ENCODE measurements around the gene PRIM2.
"Not testable (repeated sequence)": the region's sequence is repeated elsewhere in the genome, so short reads cannot be mapped to it uniquely, and the experiment has no call there.

Gene PRIM2

GRCh38 chr6:57486494-57487081, 169.2 kb downstream of the PRIM2 start:
- H3K36me3 ChIP-seq (ENCODE audit: insufficient read depth); H3K79me2 ChIP-seq (ENCODE audit: insufficient read depth, low read depth); H3K4me1 ChIP-seq (ENCODE audit: low read depth, poor library complexity, severe bottlenecking); H3K27me3 ChIP-seq (ENCODE audit: insufficient read depth, low read depth); H2AFZ ChIP-seq (ENCODE audit: low read depth); H3K4me2 ChIP-seq; H4K20me1 ChIP-seq (ENCODE audit: insufficient read depth); H3K27ac ChIP-seq; H3K4me3 ChIP-seq (IDR thresholded peaks at IDR 0.05; ENCODE audit: insufficient read depth, low read depth, low read length); H3K9ac ChIP-seq: not testable (repeated sequence)

- H3K79me2 ChIP-seq (ENCODE audit: insufficient read depth, low read depth); H4K20me1 ChIP-seq (ENCODE audit: insufficient read depth); H3K36me3 ChIP-seq (ENCODE audit: insufficient read depth); H3K27me3 ChIP-seq (ENCODE audit: insufficient read depth, low read depth); H3K27ac ChIP-seq; H2AFZ ChIP-seq (ENCODE audit: low read depth); H3K4me1 ChIP-seq (ENCODE audit: low read depth, poor library complexity, severe bottlenecking); H3K9ac ChIP-seq; H3K4me2 ChIP-seq; H3K4me3 ChIP-seq (IDR thresholded peaks at IDR 0.05; ENCODE audit: insufficient read depth, low read depth, low read length): not testable (repeated sequence)
These were observed 171.1 kb downstream of the PRIM2 start for GRCh38 chr6:57488551-57488950.

GRCh38 chr6:57489887-57490286, 172.5 kb downstream of the PRIM2 start:
- H3K9ac ChIP-seq; H3K4me2 ChIP-seq; H3K4me1 ChIP-seq (ENCODE audit: low read depth, poor library complexity, severe bottlenecking); H2AFZ ChIP-seq (ENCODE audit: low read depth); H4K20me1 ChIP-seq (ENCODE audit: insufficient read depth); H3K4me3 ChIP-seq (IDR thresholded peaks at IDR 0.05; ENCODE audit: insufficient read depth, low read depth, low read length); H3K27ac ChIP-seq; H3K36me3 ChIP-seq (ENCODE audit: insufficient read depth); H3K27me3 ChIP-seq (ENCODE audit: insufficient read depth, low read depth); H3K79me2 ChIP-seq (ENCODE audit: insufficient read depth, low read depth): not testable (repeated sequence)

GRCh38 chr6:57491795-57492194, 174.4 kb downstream of the PRIM2 start:
- H3K27me3 ChIP-seq (ENCODE audit: insufficient read depth, low read depth); H2AFZ ChIP-seq (ENCODE audit: low read depth); H3K27ac ChIP-seq; H4K20me1 ChIP-seq (ENCODE audit: insufficient read depth); H3K9ac ChIP-seq; H3K79me2 ChIP-seq (ENCODE audit: insufficient read depth, low read depth); H3K4me1 ChIP-seq (ENCODE audit: low read depth, poor library complexity, severe bottlenecking); H3K4me3 ChIP-seq (IDR thresholded peaks at IDR 0.05; ENCODE audit: insufficient read depth, low read depth, low read length); H3K36me3 ChIP-seq (ENCODE audit: insufficient read depth); H3K4me2 ChIP-seq: not testable (repeated sequence)

- H3K27ac ChIP-seq = not testable (repeated sequence)
These were observed 178.8 kb downstream of the PRIM2 start for GRCh38 chr6:57496251-57496650.

GRCh38 chr6:57500368-57501021, 183.1 kb downstream of the PRIM2 start:
- H3K27me3 ChIP-seq (ENCODE audit: insufficient read depth, low read depth); H3K36me3 ChIP-seq (ENCODE audit: insufficient read depth); H3K79me2 ChIP-seq (ENCODE audit: insufficient read depth, low read depth); H3K9ac ChIP-seq; H2AFZ ChIP-seq (ENCODE audit: low read depth); H4K20me1 ChIP-seq (ENCODE audit: insufficient read depth); H3K27ac ChIP-seq; H3K4me1 ChIP-seq (ENCODE audit: low read depth, poor library complexity, severe bottlenecking); H3K4me3 ChIP-seq (IDR thresholded peaks at IDR 0.05; ENCODE audit: insufficient read depth, low read depth, low read length); H3K4me2 ChIP-seq: not testable (repeated sequence)

More at GRCh38 chr6:57496251-57496650, 178.8 kb downstream of the PRIM2 start:
- H3K4me1 ChIP-seq (ENCODE audit: low read depth, poor library complexity, severe bottlenecking); H3K4me3 ChIP-seq (IDR thresholded peaks at IDR 0.05; ENCODE audit: insufficient read depth, low read depth, low read length); H3K27me3 ChIP-seq (ENCODE audit: insufficient read depth, low read depth); H2AFZ ChIP-seq (ENCODE audit: low read depth); H4K20me1 ChIP-seq (ENCODE audit: insufficient read depth); H3K79me2 ChIP-seq (ENCODE audit: insufficient read depth, low read depth); H3K36me3 ChIP-seq (ENCODE audit: insufficient read depth); H3K4me2 ChIP-seq; H3K9ac ChIP-seq: not testable (repeated sequence)

GRCh38 chr6:57502387-57502786, 185.0 kb downstream of the PRIM2 start:
- not testable (repeated sequence) for H3K36me3 ChIP-seq (ENCODE audit: insufficient read depth); H3K9ac ChIP-seq; H2AFZ ChIP-seq (ENCODE audit: low read depth); H3K79me2 ChIP-seq (ENCODE audit: insufficient read depth, low read depth); H3K27me3 ChIP-seq (ENCODE audit: insufficient read depth, low read depth); H3K4me3 ChIP-seq (IDR thresholded peaks at IDR 0.05; ENCODE audit: insufficient read depth, low read depth, low read length); H4K20me1 ChIP-seq (ENCODE audit: insufficient read depth); H3K4me2 ChIP-seq; H3K4me1 ChIP-seq (ENCODE audit: low read depth, poor library complexity, severe bottlenecking); H3K27ac ChIP-seq

GRCh38 chr6:57505251-57505650, 187.8 kb downstream of the PRIM2 start:
- not testable (repeated sequence) for H3K4me3 ChIP-seq (IDR thresholded peaks at IDR 0.05; ENCODE audit: insufficient read depth, low read depth, low read length); H3K4me1 ChIP-seq (ENCODE audit: low read depth, poor library complexity, severe bottlenecking); H2AFZ ChIP-seq (ENCODE audit: low read depth); H3K27me3 ChIP-seq (ENCODE audit: insufficient read depth, low read depth); H3K79me2 ChIP-seq (ENCODE audit: insufficient read depth, low read depth); H3K27ac ChIP-seq; H4K20me1 ChIP-seq (ENCODE audit: insufficient read depth); H3K4me2 ChIP-seq; H3K36me3 ChIP-seq (ENCODE audit: insufficient read depth); H3K9ac ChIP-seq

- H4K20me1 ChIP-seq (ENCODE audit: insufficient read depth); H3K4me1 ChIP-seq (ENCODE audit: low read depth, poor library complexity, severe bottlenecking); H3K36me3 ChIP-seq (ENCODE audit: insufficient read depth); H3K27ac ChIP-seq; H3K9ac ChIP-seq; H3K4me2 ChIP-seq; H3K27me3 ChIP-seq (ENCODE audit: insufficient read depth, low read depth); H3K4me3 ChIP-seq (IDR thresholded peaks at IDR 0.05; ENCODE audit: insufficient read depth, low read depth, low read length); H3K79me2 ChIP-seq (ENCODE audit: insufficient read depth, low read depth); H2AFZ ChIP-seq (ENCODE audit: low read depth): not testable (repeated sequence)
These were observed 193.0 kb downstream of the PRIM2 start for GRCh38 chr6:57510390-57510789.

- H3K4me1 ChIP-seq (ENCODE audit: low read depth, poor library complexity, severe bottlenecking); H3K27me3 ChIP-seq (ENCODE audit: insufficient read depth, low read depth); H3K9ac ChIP-seq; H3K79me2 ChIP-seq (ENCODE audit: insufficient read depth, low read depth); H3K27ac ChIP-seq; H3K36me3 ChIP-seq (ENCODE audit: insufficient read depth); H3K4me3 ChIP-seq (IDR thresholded peaks at IDR 0.05; ENCODE audit: insufficient read depth, low read depth, low read length); H2AFZ ChIP-seq (ENCODE audit: low read depth); H3K4me2 ChIP-seq; H4K20me1 ChIP-seq (ENCODE audit: insufficient read depth): not testable (repeated sequence)
These were observed 197.7 kb downstream of the PRIM2 start for GRCh38 chr6:57515171-57515570.
